Right lobe of liver (tissue), 4 donors: ENCODE results near the gene ZNF586.

Source experiments
- POLR2A ChIP-seq: fragments of 450-650 bp; IDR thresholded peaks from one replicate; pipeline ENCODE4 v1.6.1; 2017; ENCODE audit warnings: antibody characterized with exemption, mild to moderate bottlenecking
- TF ChIP-seq, protein P1 (sequence below), 4 donors: fragments of 200-600 bp in 3 of 4; fragments of 450-650 bp in 1 of 4; IDR thresholded peaks; one replicate each; pipeline versions ENCODE4 v1.5.1 to v1.8.0; 2016 to 2022; ENCODE audit warnings: antibody characterized with exemption in 4 of 4, mild to moderate bottlenecking in 2 of 4
- donor health status: DM: no; HTN: no; CAD: no.
- donor health status: DM: no; HTN: no; CAD: no.
- donor health status: DM: no; HTN: yes; CAD: no.

DNA sequence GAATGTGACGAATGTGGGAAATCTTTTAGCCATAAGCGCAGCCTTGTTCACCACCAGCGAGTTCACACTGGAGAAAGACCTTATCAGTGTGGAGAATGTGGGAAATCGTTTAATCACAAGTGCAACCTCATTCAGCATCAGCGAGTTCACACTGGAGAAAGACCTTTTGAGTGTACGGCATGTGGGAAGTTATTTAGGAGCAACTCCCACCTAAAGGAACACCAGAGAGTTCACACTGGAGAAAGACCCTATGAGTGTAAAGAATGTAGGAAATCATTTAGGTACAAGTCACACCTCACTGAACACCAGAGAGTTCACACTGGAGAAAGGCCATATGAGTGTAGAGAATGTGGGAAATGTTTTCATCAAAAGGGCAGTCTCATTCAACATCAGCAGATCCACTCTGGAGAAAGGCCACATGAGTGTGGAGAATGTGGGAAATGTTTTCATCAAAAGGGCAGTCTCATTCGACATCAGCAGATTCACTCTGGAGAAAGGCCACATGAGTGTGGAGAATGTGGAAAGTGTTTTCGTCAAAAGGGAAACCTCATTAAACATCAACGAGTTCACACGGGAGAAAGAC, 15.3 kb upstream of the ZNF586 start:
- no peak for TF ChIP-seq POLR2A
- TF ChIP-seq, protein P1, sequence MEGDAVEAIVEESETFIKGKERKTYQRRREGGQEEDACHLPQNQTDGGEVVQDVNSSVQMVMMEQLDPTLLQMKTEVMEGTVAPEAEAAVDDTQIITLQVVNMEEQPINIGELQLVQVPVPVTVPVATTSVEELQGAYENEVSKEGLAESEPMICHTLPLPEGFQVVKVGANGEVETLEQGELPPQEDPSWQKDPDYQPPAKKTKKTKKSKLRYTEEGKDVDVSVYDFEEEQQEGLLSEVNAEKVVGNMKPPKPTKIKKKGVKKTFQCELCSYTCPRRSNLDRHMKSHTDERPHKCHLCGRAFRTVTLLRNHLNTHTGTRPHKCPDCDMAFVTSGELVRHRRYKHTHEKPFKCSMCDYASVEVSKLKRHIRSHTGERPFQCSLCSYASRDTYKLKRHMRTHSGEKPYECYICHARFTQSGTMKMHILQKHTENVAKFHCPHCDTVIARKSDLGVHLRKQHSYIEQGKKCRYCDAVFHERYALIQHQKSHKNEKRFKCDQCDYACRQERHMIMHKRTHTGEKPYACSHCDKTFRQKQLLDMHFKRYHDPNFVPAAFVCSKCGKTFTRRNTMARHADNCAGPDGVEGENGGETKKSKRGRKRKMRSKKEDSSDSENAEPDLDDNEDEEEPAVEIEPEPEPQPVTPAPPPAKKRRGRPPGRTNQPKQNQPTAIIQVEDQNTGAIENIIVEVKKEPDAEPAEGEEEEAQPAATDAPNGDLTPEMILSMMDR (IDR thresholded peaks at IDR 0.05), result no peak
